ENCODE data around the gene TAAR6. TPM values are rescaled to one million over a fixed set of nuclear protein-coding genes. Genes with fewer than 3 reads are reported as not detected.
"Not testable (repeated sequence)": the region's sequence is repeated elsewhere in the genome, so short reads cannot be mapped to it uniquely, and the experiment has no call there.

TAAR6 gene
- not detected in 2 replicates for total RNA-seq

GRCh38 chr6:132570221-132570777, at the start of gene TAAR6:
Gene TAAR6, plus strand, starts transcription at chr6:132570322. Its CDS starts 0 bp downstream, at chr6:132570322.
- no peak for DNase-seq (ENCODE audit: low spot score)
- Mint-ChIP-seq H3K27me3 (ENCODE audit: insufficient read depth) (peaks cover 11% of the 10 kb centered on the region), H3K27ac (no peak within 1 kb of the TSS), H3K4me3 (no peak within 1 kb of the TSS), H3K36me3 (ENCODE audit: low read depth) (no peaks in the 10 kb centered on the region), H3K4me1 (ENCODE audit: low read depth) (no peaks in the 10 kb centered on the region), H3K9me3 (no peaks in the 10 kb centered on the region)
- intact Hi-C loops (cut with micrococcal nuclease), result no loop called here

- Mint-ChIP-seq H3K4me3 (no peak overlapping the region), H3K36me3 (ENCODE audit: low read depth) (no peaks in the 10 kb centered on the region), H3K9me3 (no peaks in the 10 kb centered on the region), H3K27ac (no peak overlapping the region), H3K27me3 (ENCODE audit: insufficient read depth) (peaks cover 63% of the 10 kb centered on the region), H3K4me1 (ENCODE audit: low read depth) (no peaks in the 10 kb centered on the region)
- DNase-seq (ENCODE audit: low spot score), result no peak
- intact Hi-C loops (cut with micrococcal nuclease), result no loop called here
Observed at GRCh38 chr6:132520953-132521352, 49.2 kb upstream of the TAAR6 start.

- Mint-ChIP-seq H3K36me3 (ENCODE audit: low read depth) (no peaks in the 10 kb centered on the region), H3K4me3 (no peak overlapping the region), H3K9me3 (no peaks in the 10 kb centered on the region), H3K27ac (no peak overlapping the region), H3K27me3 (ENCODE audit: insufficient read depth) (peaks cover 52% of the 10 kb centered on the region), H3K4me1 (ENCODE audit: low read depth) (no peaks in the 10 kb centered on the region)
- intact Hi-C loops (cut with micrococcal nuclease), result no loop called here
- no peak for DNase-seq (ENCODE audit: low spot score)
Observed at GRCh38 chr6:132524646-132525045, 45.5 kb upstream of the TAAR6 start.

- no peaks in the 10 kb centered on the region for H3K9me3 Mint-ChIP-seq
- intact Hi-C loops (cut with micrococcal nuclease), result no loop called here
- H3K4me1 Mint-ChIP-seq (ENCODE audit: low read depth), result no peaks in the 10 kb centered on the region
- no peak for DNase-seq (ENCODE audit: low spot score)
- H3K27ac Mint-ChIP-seq, result no peak overlapping the region
- no peaks in the 10 kb centered on the region for H3K36me3 Mint-ChIP-seq (ENCODE audit: low read depth)
- H3K27me3 Mint-ChIP-seq (ENCODE audit: insufficient read depth), result peaks cover 49% of the 10 kb centered on the region
- H3K4me3 Mint-ChIP-seq, result no peak overlapping the region
Observed at GRCh38 chr6:132525866-132526265, 44.3 kb upstream of the TAAR6 start.

GRCh38 chr6:132526461-132526860, 43.7 kb upstream of the TAAR6 start:
- Mint-ChIP-seq H3K27me3 (ENCODE audit: insufficient read depth) (peaks cover 47% of the 10 kb centered on the region), H3K36me3 (ENCODE audit: low read depth) (no peaks in the 10 kb centered on the region), H3K4me1 (ENCODE audit: low read depth) (no peaks in the 10 kb centered on the region), H3K27ac (no peak overlapping the region), H3K9me3 (no peaks in the 10 kb centered on the region), H3K4me3 (no peak overlapping the region)
- DNase-seq (ENCODE audit: low spot score), result no peak
- intact Hi-C loops (cut with micrococcal nuclease), result no loop called here

GRCh38 chr6:132527791-132528190, 42.3 kb upstream of the TAAR6 start:
- no peak overlapping the region for H3K27ac Mint-ChIP-seq
- peaks cover 37% of the 10 kb centered on the region for H3K27me3 Mint-ChIP-seq (ENCODE audit: insufficient read depth)
- no peak overlapping the region for H3K4me3 Mint-ChIP-seq
- intact Hi-C loops (cut with micrococcal nuclease), result no loop called here
- no peak for DNase-seq (ENCODE audit: low spot score)
- H3K9me3 Mint-ChIP-seq, result no peaks in the 10 kb centered on the region
- H3K4me1 Mint-ChIP-seq (ENCODE audit: low read depth), result no peaks in the 10 kb centered on the region
- H3K36me3 Mint-ChIP-seq (ENCODE audit: low read depth), result no peaks in the 10 kb centered on the region

GRCh38 chr6:132530293-132530974, 39.7 kb upstream of the TAAR6 start:
- Mint-ChIP-seq H3K9me3 (no peaks in the 10 kb centered on the region), H3K27me3 (ENCODE audit: insufficient read depth) (peaks cover 29% of the 10 kb centered on the region), H3K27ac (no peak overlapping the region), H3K4me3 (no peak overlapping the region), H3K36me3 (ENCODE audit: low read depth) (no peaks in the 10 kb centered on the region), H3K4me1 (ENCODE audit: low read depth) (no peaks in the 10 kb centered on the region)
- peak; percentile 45 for DNase-seq (ENCODE audit: low spot score)
- intact Hi-C loops (cut with micrococcal nuclease), result loop anchor here (1.0 to 5.0 kb wide), 7 partner anchors 137 to 1023 kb away; partner anchors contain the start of genes RPS12 and SLC18B1

GRCh38 chr6:132534546-132534945, 35.6 kb upstream of the TAAR6 start:
- H3K4me1 Mint-ChIP-seq (ENCODE audit: low read depth); H3K27ac Mint-ChIP-seq; H3K4me3 Mint-ChIP-seq; DNase-seq (ENCODE audit: low spot score); H3K9me3 Mint-ChIP-seq; H3K36me3 Mint-ChIP-seq (ENCODE audit: low read depth): not testable (repeated sequence)
- peaks cover 24% of the 10 kb centered on the region for H3K27me3 Mint-ChIP-seq (ENCODE audit: insufficient read depth)
- intact Hi-C loops (cut with micrococcal nuclease), result loop anchor here (5.0 kb wide), 3 partner anchors 133 to 428 kb away; partner anchors contain the start of gene RPS12

- intact Hi-C loops (cut with micrococcal nuclease), result no loop called here
Observed at GRCh38 chr6:132537145-132537544, 33.0 kb upstream of the TAAR6 start.

GRCh38 chr6:132537977-132538376, 32.1 kb upstream of the TAAR6 start, which contains the start of gene TAAR9:
Gene TAAR9, plus strand, starts transcription at chr6:132538277. Its CDS starts 13 bp downstream, at chr6:132538290.
- no peaks in the 10 kb centered on the region for H3K4me1 Mint-ChIP-seq (ENCODE audit: low read depth)
- H3K27ac Mint-ChIP-seq, result no peak within 1 kb of the TSS
- H3K27me3 Mint-ChIP-seq (ENCODE audit: insufficient read depth), result peaks cover 33% of the 10 kb centered on the region
- no peaks in the 10 kb centered on the region for H3K36me3 Mint-ChIP-seq (ENCODE audit: low read depth)
- DNase-seq (ENCODE audit: low spot score), result no peak
- no peak within 1 kb of the TSS for H3K4me3 Mint-ChIP-seq
- intact Hi-C loops (cut with micrococcal nuclease), result no loop called here
- no peaks in the 10 kb centered on the region for H3K9me3 Mint-ChIP-seq

More at GRCh38 chr6:132537145-132537544, 33.0 kb upstream of the TAAR6 start:
- DNase-seq (ENCODE audit: low spot score), result no peak
- Mint-ChIP-seq H3K4me3 (no peak overlapping the region), H3K4me1 (ENCODE audit: low read depth) (no peaks in the 10 kb centered on the region), H3K36me3 (ENCODE audit: low read depth) (no peaks in the 10 kb centered on the region), H3K27ac (no peak overlapping the region), H3K27me3 (ENCODE audit: insufficient read depth) (peaks cover 33% of the 10 kb centered on the region), H3K9me3 (no peaks in the 10 kb centered on the region)

- intact Hi-C loops (cut with micrococcal nuclease), result no loop called here
- H3K4me1 Mint-ChIP-seq (ENCODE audit: low read depth), result no peaks in the 10 kb centered on the region
- no peak overlapping the region for H3K4me3 Mint-ChIP-seq
- peaks cover 26% of the 10 kb centered on the region for H3K27me3 Mint-ChIP-seq (ENCODE audit: insufficient read depth)
- H3K27ac Mint-ChIP-seq, result no peak overlapping the region
- DNase-seq (ENCODE audit: low spot score), result no peak
- no peaks in the 10 kb centered on the region for H3K36me3 Mint-ChIP-seq (ENCODE audit: low read depth)
- no peaks in the 10 kb centered on the region for H3K9me3 Mint-ChIP-seq
Observed at GRCh38 chr6:132544826-132545225, 25.3 kb upstream of the TAAR6 start.

GRCh38 chr6:132548746-132549463, 21.2 kb upstream of the TAAR6 start:
- intact Hi-C loops (cut with micrococcal nuclease), result no loop called here
- no peaks in the 10 kb centered on the region for H3K4me1 Mint-ChIP-seq (ENCODE audit: low read depth)
- no peaks in the 10 kb centered on the region for H3K36me3 Mint-ChIP-seq (ENCODE audit: low read depth)
- H3K9me3 Mint-ChIP-seq, result no peaks in the 10 kb centered on the region
- peaks cover 19% of the 10 kb centered on the region for H3K27me3 Mint-ChIP-seq (ENCODE audit: insufficient read depth)
- no peak for DNase-seq (ENCODE audit: low spot score)
- H3K4me3 Mint-ChIP-seq, result no peak overlapping the region
- H3K27ac Mint-ChIP-seq, result no peak overlapping the region

- Mint-ChIP-seq H3K4me1 (ENCODE audit: low read depth) (no peaks in the 10 kb centered on the region), H3K27ac (no peak overlapping the region), H3K9me3 (no peaks in the 10 kb centered on the region), H3K4me3 (no peak overlapping the region), H3K27me3 (ENCODE audit: insufficient read depth) (peaks cover 14% of the 10 kb centered on the region), H3K36me3 (ENCODE audit: low read depth) (no peaks in the 10 kb centered on the region)
- intact Hi-C loops (cut with micrococcal nuclease), result no loop called here
- no peak for DNase-seq (ENCODE audit: low spot score)
Observed at GRCh38 chr6:132551214-132551613, 18.9 kb upstream of the TAAR6 start.

Measured in activated T-helper 1 cell treated with anti-CD3 and anti-CD28 coated beads, Interleukin-12 subunit alpha, Interleukin-12 subunit beta, Interleukin-2, Interleukin-4 antibody, amounts not matched to agents 30 ng/mL and 10 ng/mL and 1 ng/mL, durations not matched to agents 14 hours and 24 hours and 36 hours (primary cell).